ENCODE measurements around the gene CCDC85C. TPM values are rescaled to one million over a fixed set of nuclear protein-coding genes. Genes with fewer than 3 reads are reported as not detected.

The CCDC85C gene
- total RNA-seq, 1 experiment from 2014 or later = 25.8 TPM

- in situ Hi-C loops (cut with HindIII; ENCODE audit: low sequenced_read_pairs) = no loop called here
These were observed 25.4 kb downstream of the CCDC85C start for GRCh38 chr14:99578541-99579101.

GRCh38 chr14:99576761-99577705 lies 27.0 kb downstream of the CCDC85C start:
- in situ Hi-C loops (cut with HindIII; ENCODE audit: low sequenced_read_pairs) = no loop called here
- DNase-seq (ENCODE audit: low spot score) = no peak

More at GRCh38 chr14:99578541-99579101, 25.4 kb downstream of the CCDC85C start:
- no peak for DNase-seq (ENCODE audit: low spot score)

GRCh38 chr14:99576304-99576703 lies 27.7 kb downstream of the CCDC85C start:
- in situ Hi-C loops (cut with HindIII; ENCODE audit: low sequenced_read_pairs) = no loop called here
- no peak for DNase-seq (ENCODE audit: low spot score)

- in situ Hi-C loops (cut with HindIII; ENCODE audit: low sequenced_read_pairs) = no loop called here
- no peak for DNase-seq (ENCODE audit: low spot score)
These were observed 28.7 kb downstream of the CCDC85C start for GRCh38 chr14:99575043-99576023.

- in situ Hi-C loops (cut with HindIII; ENCODE audit: low sequenced_read_pairs) = no loop called here
- peak; percentile 75 for DNase-seq (ENCODE audit: low spot score)
These were observed 29.7 kb downstream of the CCDC85C start for GRCh38 chr14:99574099-99574880.

GRCh38 chr14:99573436-99574098 lies 30.4 kb downstream of the CCDC85C start:
- no peak for DNase-seq (ENCODE audit: low spot score)
- in situ Hi-C loops (cut with HindIII; ENCODE audit: low sequenced_read_pairs) = no loop called here

GRCh38 chr14:99573000-99573330 lies 31.0 kb downstream of the CCDC85C start:
- in situ Hi-C loops (cut with HindIII; ENCODE audit: low sequenced_read_pairs) = no loop called here
- DNase-seq (ENCODE audit: low spot score) = no peak

DNA sequence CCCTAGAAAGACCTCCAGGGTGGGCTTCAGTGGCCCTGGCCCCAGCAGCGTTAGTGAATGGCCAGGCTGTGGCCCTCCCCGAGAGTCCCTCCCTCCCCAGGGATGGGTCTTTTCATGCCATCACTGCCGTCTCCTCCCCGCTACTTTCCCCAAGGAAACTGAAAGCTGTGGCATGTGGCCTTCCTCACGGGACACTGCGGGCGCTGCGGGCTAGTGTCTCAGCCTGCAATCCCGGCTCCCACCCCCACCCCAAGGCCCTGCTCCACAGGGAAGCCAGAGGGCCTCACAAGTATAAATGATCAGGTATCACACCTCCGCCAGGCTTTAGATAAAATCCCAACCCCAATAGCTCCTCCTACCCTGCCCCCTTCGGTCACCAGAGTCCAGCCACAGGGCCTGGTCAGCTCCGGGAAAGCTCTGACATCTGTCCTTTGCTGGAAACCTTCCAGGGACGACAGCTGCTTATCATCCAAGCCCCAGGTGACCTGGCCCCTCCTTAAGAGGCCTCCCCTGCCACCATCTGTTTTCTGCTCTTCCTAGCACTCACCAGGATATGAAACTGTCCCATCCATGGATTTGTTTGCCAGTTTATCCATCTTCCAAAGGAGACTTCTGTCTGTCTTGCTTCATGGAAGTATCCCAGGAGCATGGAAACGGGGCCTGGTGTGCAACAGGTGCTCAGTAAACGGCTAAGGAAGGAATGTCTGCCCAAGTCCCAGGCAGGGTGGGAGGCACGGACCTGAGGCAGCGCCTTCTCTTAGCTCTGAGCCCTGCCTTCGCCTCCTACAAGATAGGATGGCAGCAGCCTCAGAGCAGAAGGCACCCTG lies 31.6 kb downstream of the CCDC85C start:
- no peak for DNase-seq (ENCODE audit: low spot score)
- in situ Hi-C loops (cut with HindIII; ENCODE audit: low sequenced_read_pairs) = no loop called here

DNA sequence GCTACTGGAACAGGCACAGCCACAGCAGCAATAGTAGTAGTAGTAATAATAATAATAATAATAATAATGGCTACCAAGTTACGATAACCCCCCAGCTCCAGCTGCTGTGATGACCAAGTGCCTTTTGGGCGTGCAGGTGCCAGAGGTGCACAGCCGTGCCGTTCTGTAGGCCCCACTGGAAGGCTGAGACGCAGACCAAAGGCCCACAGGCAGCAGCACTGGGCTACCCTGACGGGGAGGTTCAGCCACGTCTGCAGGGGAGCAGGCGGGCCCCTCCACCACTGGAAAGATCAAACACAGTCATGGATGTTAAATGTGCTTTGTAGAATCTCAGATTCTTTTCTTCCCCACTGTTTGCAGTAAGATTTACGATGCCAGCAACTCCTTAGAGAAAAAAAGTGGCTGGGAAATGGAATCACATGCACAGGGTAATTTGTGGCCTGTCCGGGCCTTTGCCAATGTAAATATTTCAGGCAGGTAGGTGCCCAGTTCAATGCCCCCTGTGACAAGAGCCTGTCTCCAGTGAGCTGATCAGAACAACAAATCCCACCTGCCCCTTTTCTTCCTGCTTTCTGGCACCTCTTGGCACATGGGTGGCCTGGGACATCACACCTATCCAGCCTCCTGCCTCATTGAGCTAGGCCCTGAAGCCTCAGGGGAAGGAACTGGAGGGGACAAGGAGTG lies 32.6 kb downstream of the CCDC85C start:
- in situ Hi-C loops (cut with HindIII; ENCODE audit: low sequenced_read_pairs) = no loop called here
- no peak for DNase-seq (ENCODE audit: low spot score)

GRCh38 chr14:99570544-99571302 lies 33.3 kb downstream of the CCDC85C start:
- DNase-seq (ENCODE audit: low spot score) = no peak

GRCh38 chr14:99569725-99570543 lies 34.1 kb downstream of the CCDC85C start:
- in situ Hi-C loops (cut with HindIII; ENCODE audit: low sequenced_read_pairs) = no loop called here
- DNase-seq (ENCODE audit: low spot score) = no peak

More at GRCh38 chr14:99570544-99571302, 33.3 kb downstream of the CCDC85C start:
- in situ Hi-C loops (cut with HindIII; ENCODE audit: low sequenced_read_pairs) = no loop called here

- in situ Hi-C loops (cut with HindIII; ENCODE audit: low sequenced_read_pairs) = no loop called here
- DNase-seq (ENCODE audit: low spot score) = no peak
These were observed 35.1 kb downstream of the CCDC85C start for GRCh38 chr14:99568567-99569560.

DNA sequence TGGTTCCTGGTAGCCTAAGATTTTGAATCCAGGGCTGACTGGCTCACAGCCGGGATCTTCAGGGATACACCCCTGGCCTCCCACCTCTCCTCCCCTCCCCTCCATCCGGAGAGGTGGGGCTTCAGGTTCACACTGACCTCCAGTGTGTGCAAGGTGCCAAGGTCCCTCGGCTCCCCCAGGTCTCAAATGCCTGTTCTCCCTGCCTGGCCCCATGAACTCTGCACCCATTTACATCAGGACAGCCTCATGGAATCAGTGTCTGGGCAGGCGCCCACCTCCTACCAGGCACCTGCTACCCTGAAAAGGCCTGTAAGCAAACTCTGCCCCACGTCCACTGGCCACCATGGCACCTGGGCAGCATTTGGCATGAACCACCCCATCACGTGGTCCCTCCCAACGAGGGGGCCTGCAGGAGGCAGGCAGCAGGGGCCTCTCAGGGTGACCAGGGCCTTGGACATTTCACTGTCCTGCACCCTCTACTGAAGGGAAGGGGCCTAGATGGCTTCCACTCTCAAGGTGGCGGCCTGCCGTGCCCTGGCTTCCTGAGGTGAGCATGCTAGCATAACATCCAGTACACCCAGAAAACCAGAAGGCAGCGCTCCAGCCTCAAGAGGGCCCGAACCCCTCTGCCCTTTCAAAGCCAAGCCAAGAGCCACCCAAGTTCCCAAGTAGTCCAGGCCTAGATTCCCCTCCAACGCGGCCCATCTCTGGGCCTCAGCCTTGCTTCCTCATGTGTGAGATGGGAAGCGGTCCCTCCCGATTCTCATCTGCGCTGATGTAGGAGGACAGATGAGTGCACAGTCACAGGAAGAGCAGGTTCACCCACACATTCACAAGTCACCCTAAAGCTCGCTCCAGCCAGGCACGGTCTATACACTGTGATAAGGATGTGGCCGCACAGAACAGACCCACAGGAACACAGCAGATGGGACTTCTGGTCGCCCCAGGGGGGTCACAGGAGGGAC lies 37.3 kb downstream of the CCDC85C start:
- no peak for DNase-seq (ENCODE audit: low spot score)
- in situ Hi-C loops (cut with HindIII; ENCODE audit: low sequenced_read_pairs) = no loop called here

All from G401 (cell line).